DMS153 (cell line): ENCODE data around the gene USP20.

Experiments
- DNase-seq: peaks from one replicate; lab custom pipeline; 2025; lab: John Stamatoyannopoulos, UW

Gene USP20

GRCh38 chr9:129919841-129920240 lies 84.6 kb downstream of the USP20 start:
- DNase-seq: no peak

- DNase-seq: no peak
These were observed 86.6 kb downstream of the USP20 start for GRCh38 chr9:129921905-129922304.

GRCh38 chr9:129923589-129923988 lies 88.3 kb downstream of the USP20 start:
- DNase-seq: no peak

GRCh38 chr9:129929496-129930125 lies 94.4 kb downstream of the USP20 start:
- DNase-seq: no peak

GRCh38 chr9:129930743-129931142 lies 95.5 kb downstream of the USP20 start:
- DNase-seq: no peak
